SU-DHL-6 (cell line): ENCODE data around the gene CD34.

ENCODE experiments used
- EZH2phosphoT487 ChIP-seq: fragments of 200-600 bp; sonication (generic), shearing (Covaris generic); conservative IDR thresholded peaks from 2 replicates; pipeline ENCODE4 v1.6.1; 2018; ENCODE audit warnings: mild to moderate bottlenecking, antibody characterized with exemption, low read length, moderate library complexity, mixed read lengths
- TF ChIP-seq, protein P1 (sequence below): fragments of 200-600 bp; sonication (generic); IDR thresholded peaks from one replicate; pipeline ENCODE4 v1.5.1; 2017; ENCODE audit warnings: antibody characterized with exemption, mild to moderate bottlenecking, low read length, moderate library complexity; ENCODE audit not compliant: insufficient read depth, poor library complexity, severe bottlenecking

DNA sequence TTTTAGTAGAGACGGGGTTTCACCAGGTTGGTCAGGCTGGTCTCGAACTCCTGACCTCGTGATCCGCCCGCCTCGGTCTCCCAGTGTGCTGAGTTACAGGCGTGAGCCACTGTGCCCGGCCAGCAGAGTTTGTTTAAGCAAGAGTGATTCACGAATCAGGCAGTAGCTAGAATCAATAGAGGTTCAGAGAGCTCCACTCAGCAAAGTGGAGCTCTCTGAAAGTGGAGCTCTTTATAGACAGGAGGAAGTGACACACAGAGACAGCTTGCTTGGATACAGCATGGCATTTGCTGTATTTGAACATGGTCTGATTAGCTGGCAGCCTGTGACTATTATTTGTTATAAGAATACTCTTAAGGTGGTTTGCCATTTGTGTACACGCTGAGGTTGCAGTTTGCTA lies 27.1 kb upstream of the CD34 start:
- TF ChIP-seq, protein P1, sequence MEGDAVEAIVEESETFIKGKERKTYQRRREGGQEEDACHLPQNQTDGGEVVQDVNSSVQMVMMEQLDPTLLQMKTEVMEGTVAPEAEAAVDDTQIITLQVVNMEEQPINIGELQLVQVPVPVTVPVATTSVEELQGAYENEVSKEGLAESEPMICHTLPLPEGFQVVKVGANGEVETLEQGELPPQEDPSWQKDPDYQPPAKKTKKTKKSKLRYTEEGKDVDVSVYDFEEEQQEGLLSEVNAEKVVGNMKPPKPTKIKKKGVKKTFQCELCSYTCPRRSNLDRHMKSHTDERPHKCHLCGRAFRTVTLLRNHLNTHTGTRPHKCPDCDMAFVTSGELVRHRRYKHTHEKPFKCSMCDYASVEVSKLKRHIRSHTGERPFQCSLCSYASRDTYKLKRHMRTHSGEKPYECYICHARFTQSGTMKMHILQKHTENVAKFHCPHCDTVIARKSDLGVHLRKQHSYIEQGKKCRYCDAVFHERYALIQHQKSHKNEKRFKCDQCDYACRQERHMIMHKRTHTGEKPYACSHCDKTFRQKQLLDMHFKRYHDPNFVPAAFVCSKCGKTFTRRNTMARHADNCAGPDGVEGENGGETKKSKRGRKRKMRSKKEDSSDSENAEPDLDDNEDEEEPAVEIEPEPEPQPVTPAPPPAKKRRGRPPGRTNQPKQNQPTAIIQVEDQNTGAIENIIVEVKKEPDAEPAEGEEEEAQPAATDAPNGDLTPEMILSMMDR = no peak
- TF ChIP-seq EZH2phosphoT487 = no peak
